A673 (cell line): ENCODE results near the gene CALN1. TPM values are rescaled to one million over a fixed set of nuclear protein-coding genes. Genes with fewer than 3 reads are reported as not detected.

Experiments
- BruUV-seq: library from RNA; stranded (reverse); fragments of 400-500 nt; replicated peaks from 2 replicates; lab custom pipeline; 2021; lab: Mats Ljungman, UMichigan
- CTCF ChIA-PET: fragments of 300-600 bp; sonication (Branson Sonifier 250); formaldehyde crosslinking; loops from one replicate; lab custom pipeline; 2022; ENCODE audit warnings: antibody characterized with exemption; lab: Charles Lee
- POLR2A ChIA-PET: fragments of 300-600 bp; sonication (Branson Sonifier 250); formaldehyde crosslinking; loops from one replicate; lab custom pipeline; 2022; ENCODE audit warnings: antibody characterized with exemption; ENCODE audit not compliant: low non-redundant PET; lab: Charles Lee
- DNase-seq: peaks from one replicate; pipeline ENCODE4 v3.0.0-alpha.2; 2015; ENCODE audit warnings: low spot score
- H3K27ac ChIP-seq: fragments of 200-600 bp; sonication (generic); 2 replicates; pipeline ENCODE4 v1.5.1; 2016; ENCODE audit warnings: mixed run types, low read depth, mild to moderate bottlenecking, mixed read lengths, antibody characterized with exemption, low read length; ENCODE audit not compliant: poor library complexity, severe bottlenecking
- H3K27me3 ChIP-seq: fragments of 200-600 bp; sonication (generic); replicated peaks from 2 replicates; pipeline ENCODE4 v1.6.1; 2017; ENCODE audit warnings: mixed run types, low read depth, mild to moderate bottlenecking, mixed read lengths, antibody characterized with exemption, low read length; ENCODE audit not compliant: insufficient read depth, poor library complexity
- H3K36me3 ChIP-seq: fragments of 200-600 bp; sonication (generic); 2 replicates; pipeline ENCODE4 v1.6.1; 2016; ENCODE audit warnings: mixed run types, mild to moderate bottlenecking, mixed read lengths, antibody characterized with exemption, low read length; ENCODE audit not compliant: insufficient read depth, poor library complexity, severe bottlenecking
- H3K4me1 ChIP-seq: fragments of 200-600 bp; sonication (generic); 2 replicates; pipeline ENCODE4 v1.6.1; 2017; ENCODE audit warnings: mixed run types, mild to moderate bottlenecking, mixed read lengths, antibody characterized with exemption, low read length; ENCODE audit not compliant: insufficient read depth, poor library complexity, severe bottlenecking
- H3K4me3 ChIP-seq: fragments of 200-600 bp; sonication (generic); 2 replicates; pipeline ENCODE4 v1.5.1; 2016; ENCODE audit warnings: low read depth, mixed run types, mild to moderate bottlenecking, mixed read lengths, low read length; ENCODE audit not compliant: poor library complexity, severe bottlenecking
- H3K9me3 ChIP-seq: fragments of 200-600 bp; sonication (generic); 2 replicates; pipeline ENCODE4 v1.6.1; 2016; ENCODE audit warnings: mixed run types, low read depth, mild to moderate bottlenecking, mixed read lengths, antibody characterized with exemption, low read length; ENCODE audit not compliant: poor library complexity, severe bottlenecking
- EZH2 ChIP-seq: fragments of 200-600 bp; sonication (generic); IDR thresholded peaks from 2 replicates; pipeline ENCODE4 v1.6.1; 2017; ENCODE audit warnings: borderline replicate concordance, low read depth, mild to moderate bottlenecking, mixed read lengths, antibody characterized with exemption, low read length; ENCODE audit not compliant: poor library complexity, severe bottlenecking
- intact Hi-C: fragments of 100-400 bp; cut with micrococcal nuclease; formaldehyde crosslinking; loops from one replicate; pipeline ENCODE4 v1.10.0; 2022; ENCODE audit not compliant: unreplicated experiment
- total RNA-seq: library from RNA; stranded (reverse); gene quantifications from 2 replicates; pipeline ENCODE4 v1.2.3, GENCODE V29; 2021
- TF ChIP-seq, protein P1 (sequence below): fragments of 300-800, 200-600 bp; sonication (generic); conservative IDR thresholded peaks from 2 replicates; pipeline ENCODE4 v1.5.1; 2017; ENCODE audit warnings: low read depth, mild to moderate bottlenecking, antibody characterized with exemption, low read length, moderate library complexity, mixed read lengths

Gene CALN1
- total RNA-seq, 1 experiment from 2014 or later = not detected

DNA sequence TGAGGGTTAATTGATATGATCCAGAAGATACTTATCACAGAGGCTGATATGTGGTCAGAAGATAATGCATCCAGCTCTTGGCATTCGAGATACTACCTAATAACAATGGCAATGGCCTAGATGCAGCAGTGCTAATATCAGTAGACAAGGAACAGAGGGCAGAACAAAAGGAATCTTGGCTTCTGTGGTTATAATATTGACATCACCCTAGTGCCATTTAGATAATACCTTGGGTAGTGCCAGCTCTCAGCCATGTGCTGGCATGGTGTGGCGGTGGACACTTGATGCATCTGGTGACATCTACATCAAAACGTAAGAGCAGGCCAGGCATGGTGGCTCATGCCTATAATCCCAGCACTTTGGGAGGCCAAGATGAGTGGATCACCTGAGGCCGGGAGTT, 101.8 kb downstream of the CALN1 start:
- H3K4me1 ChIP-seq = no peaks in the 10 kb centered on the region
- intact Hi-C loops = no loop called here
- no peak overlapping the region for H3K4me3 ChIP-seq
- no peaks in the 10 kb centered on the region for H3K27me3 ChIP-seq
- no peaks in the 10 kb centered on the region for H3K9me3 ChIP-seq
- no peaks in the 10 kb centered on the region for H3K36me3 ChIP-seq
- BruUV-seq = no TSS peak
- ChIA-PET POLR2A (no interaction called here), CTCF (no interaction called here)
- no peak for DNase-seq
- TF ChIP-seq, protein P1, sequence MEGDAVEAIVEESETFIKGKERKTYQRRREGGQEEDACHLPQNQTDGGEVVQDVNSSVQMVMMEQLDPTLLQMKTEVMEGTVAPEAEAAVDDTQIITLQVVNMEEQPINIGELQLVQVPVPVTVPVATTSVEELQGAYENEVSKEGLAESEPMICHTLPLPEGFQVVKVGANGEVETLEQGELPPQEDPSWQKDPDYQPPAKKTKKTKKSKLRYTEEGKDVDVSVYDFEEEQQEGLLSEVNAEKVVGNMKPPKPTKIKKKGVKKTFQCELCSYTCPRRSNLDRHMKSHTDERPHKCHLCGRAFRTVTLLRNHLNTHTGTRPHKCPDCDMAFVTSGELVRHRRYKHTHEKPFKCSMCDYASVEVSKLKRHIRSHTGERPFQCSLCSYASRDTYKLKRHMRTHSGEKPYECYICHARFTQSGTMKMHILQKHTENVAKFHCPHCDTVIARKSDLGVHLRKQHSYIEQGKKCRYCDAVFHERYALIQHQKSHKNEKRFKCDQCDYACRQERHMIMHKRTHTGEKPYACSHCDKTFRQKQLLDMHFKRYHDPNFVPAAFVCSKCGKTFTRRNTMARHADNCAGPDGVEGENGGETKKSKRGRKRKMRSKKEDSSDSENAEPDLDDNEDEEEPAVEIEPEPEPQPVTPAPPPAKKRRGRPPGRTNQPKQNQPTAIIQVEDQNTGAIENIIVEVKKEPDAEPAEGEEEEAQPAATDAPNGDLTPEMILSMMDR = no peak
- TF ChIP-seq EZH2 = no peak
- no peak overlapping the region for H3K27ac ChIP-seq

DNA sequence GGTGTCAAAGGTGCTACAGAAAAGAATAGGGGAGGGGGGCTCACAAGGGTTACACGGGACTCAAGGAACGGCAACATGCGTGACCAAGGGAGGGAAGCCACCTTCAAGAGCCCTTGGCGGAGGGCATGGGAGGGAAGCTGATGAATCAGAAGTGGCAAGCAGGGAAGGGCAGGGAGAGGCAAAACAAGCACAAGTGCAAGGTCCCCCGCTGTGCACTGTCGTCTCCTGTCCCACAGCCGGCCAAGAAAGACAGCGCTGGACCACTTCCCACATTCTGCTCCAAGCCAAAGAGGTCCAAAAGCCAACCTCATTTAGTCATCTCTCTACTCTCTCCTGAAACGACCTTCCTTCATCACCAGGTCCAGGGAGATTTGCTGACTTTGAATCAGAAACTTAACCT, 102.7 kb downstream of the CALN1 start:
- CTCF ChIA-PET = no interaction called here
- Histone ChIP-seq H3K4me1 (no peaks in the 10 kb centered on the region), H3K9me3 (no peaks in the 10 kb centered on the region), H3K27me3 (no peaks in the 10 kb centered on the region), H3K4me3 (no peak overlapping the region), H3K36me3 (no peaks in the 10 kb centered on the region), H3K27ac (no peak overlapping the region)
- no peak for DNase-seq
- intact Hi-C loops = loop anchor here (10.0 kb wide), 1 partner anchor 55 kb away; no protein-coding TSS in a partner anchor
- no TSS peak for BruUV-seq
- TF ChIP-seq, protein P1 = no peak
- no peak for TF ChIP-seq EZH2
- POLR2A ChIA-PET = no interaction called here

DNA sequence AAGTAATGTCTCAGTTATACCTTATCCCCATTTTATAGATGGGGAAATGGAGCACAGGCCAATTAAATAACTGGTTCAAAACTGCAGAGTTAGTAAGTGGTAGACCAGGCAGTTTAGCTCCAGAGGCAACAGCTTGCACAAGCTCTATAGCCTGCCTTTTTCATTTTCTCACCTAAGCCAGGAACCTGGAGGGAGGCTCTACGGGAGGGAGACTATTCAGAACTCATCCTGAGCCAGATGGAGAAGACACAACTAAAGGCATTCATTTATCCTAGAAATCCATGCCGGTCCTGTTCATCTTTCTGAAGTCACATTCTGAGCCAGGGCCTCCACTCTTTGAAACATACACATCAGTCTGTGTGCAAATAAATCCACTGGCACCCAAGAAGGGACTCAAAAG, 103.2 kb downstream of the CALN1 start:
- CTCF ChIA-PET = no interaction called here
- POLR2A ChIA-PET = no interaction called here
- no TSS peak for BruUV-seq

More for the DNA sequence above, 103.2 kb downstream of the CALN1 start:
- Histone ChIP-seq H3K9me3 (no peaks in the 10 kb centered on the region), H3K36me3 (no peaks in the 10 kb centered on the region), H3K4me1 (no peaks in the 10 kb centered on the region), H3K4me3 (no peak overlapping the region), H3K27me3 (no peaks in the 10 kb centered on the region), H3K27ac (no peak overlapping the region)
- TF ChIP-seq, protein P1 = no peak
- no peak for TF ChIP-seq EZH2
- DNase-seq = no peak
- intact Hi-C loops = loop anchor here (10.0 kb wide), 1 partner anchor 56 kb away; no protein-coding TSS in a partner anchor
